Body of pancreas (tissue), 4 donors: ENCODE results near the gene BAIAP2L1. TPM values are rescaled to one million over a fixed set of nuclear protein-coding genes. Genes with fewer than 3 reads are reported as not detected.
A peak's percentile ranks its signal among the peaks of the same experiment; 100 is the strongest.
"Not testable (repeated sequence)": the region's sequence is repeated elsewhere in the genome, so short reads cannot be mapped to it uniquely, and the experiment has no call there.

Source experiments
- ATAC-seq: fragments of 150-250 bp; one replicate; pipeline ENCODE4 v1.9.1; 2016
- DNase-seq, 4 donors: peaks; one replicate each; pipeline ENCODE4 v3.0.0-alpha.2; 2019
- H3K27ac ChIP-seq, 4 donors: fragments of 200-600 bp; sonication (generic); 1 replicate in 3 of 4; 2 replicates in 1 of 4; pipeline versions ENCODE4 v1.5.1 to v1.6.1; 2016 to 2019; ENCODE audit warnings: mild to moderate bottlenecking in 1 of 4, mixed read lengths in 1 of 4, moderate library complexity in 1 of 4
- H3K27me3 ChIP-seq, 2 donors: fragments of 200-600 bp; sonication (generic); one replicate each; pipeline ENCODE4 v1.6.0; 2016; ENCODE audit warnings: mild to moderate bottlenecking in 1 of 2
- H3K36me3 ChIP-seq, 2 donors: fragments of 200-600 bp; sonication (generic); replicated peaks in 1 of 2; 2 replicates each; pipeline ENCODE4 v1.5.1; 2016; ENCODE audit warnings: low read depth in 2 of 2; ENCODE audit not compliant: insufficient read depth in 1 of 2
- H3K4me1 ChIP-seq: fragments of 200-600 bp; sonication (generic); one replicate; pipeline ENCODE4 v1.6.0; 2016
- H3K4me3 ChIP-seq, 2 donors: fragments of 200-600 bp; sonication (generic); 1 replicate in 1 of 2; 2 replicates in 1 of 2; pipeline ENCODE4 v1.5.1; 2016 to 2019
- H3K9me3 ChIP-seq, 3 donors: fragments of 200-600 bp; sonication (generic); 1 replicate in 2 of 3; 2 replicates in 1 of 3; pipeline ENCODE4 v1.5.1; 2016
- POLR2A ChIP-seq, 3 donors: fragments of 450-650 bp; IDR thresholded peaks; one replicate each; pipeline ENCODE4 v1.6.1; 2016; ENCODE audit warnings: antibody characterized with exemption in 3 of 3, mild to moderate bottlenecking in 2 of 3
- WGBS, 2 donors: methylation state at CpG; one replicate each; pipeline ENCODE4 v1.1.5; 2017; 5-methylcytosine and 5-hydroxymethylcytosine counted together
- intact Hi-C: fragments of 100-400 bp; cut with DNase I; formaldehyde crosslinking; loops from one replicate; pipeline ENCODE4 v1.15.1; 2023
- total RNA-seq, 2 donors: library from RNA; depleted of rRNA; stranded (reverse); fragments of >200 nt; gene quantifications; one replicate each; pipeline ENCODE4 v1.1.0, GENCODE V29; 2016
- TF ChIP-seq, protein P1 (sequence below), 7 experiments: fragments of 450-650 bp in 4 of 7; fragments of 200-600 bp in 3 of 7; sonication (generic) in 3 of 7; IDR thresholded peaks; one replicate each; pipeline ENCODE4 v1.5.1; 2016 to 2019; ENCODE audit warnings: antibody characterized with exemption in 7 of 7

The BAIAP2L1 gene
- total RNA-seq, 2 donors from 2014 or later: 15.8 to 23.1 TPM

DNA sequence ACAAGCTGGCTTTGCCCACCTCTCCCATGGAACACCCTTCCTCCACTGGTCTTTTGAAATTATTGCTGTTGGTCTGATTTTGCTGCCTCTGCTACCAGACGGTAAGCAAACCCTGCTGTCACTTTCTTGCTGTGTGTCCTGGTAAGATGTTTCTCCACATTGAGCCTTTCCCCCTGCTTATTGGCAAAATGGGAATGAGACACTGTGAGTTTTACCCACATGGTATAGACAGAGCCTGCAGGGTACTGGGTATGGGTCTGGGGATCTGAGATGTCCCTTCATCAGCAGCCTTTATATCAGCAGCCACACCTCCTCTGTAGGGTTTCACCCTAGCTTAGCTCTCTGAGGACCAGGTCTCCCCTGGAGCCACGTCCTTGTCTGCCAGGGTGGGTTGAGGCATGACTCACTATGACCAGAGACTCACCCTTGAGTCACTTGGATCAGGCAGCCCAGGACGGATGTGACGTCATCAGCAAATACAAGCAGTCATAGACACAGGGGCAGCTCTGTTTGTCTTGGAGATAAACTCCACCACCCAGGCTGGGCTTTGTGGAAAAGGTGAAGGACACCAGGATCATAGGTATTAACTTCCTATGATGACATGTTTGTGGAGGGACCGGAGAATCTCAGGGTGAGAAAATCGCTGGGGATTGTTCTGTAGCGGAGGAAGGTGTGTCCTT is 17.9 kb upstream of the BAIAP2L1 start:
- Histone ChIP-seq H3K27ac (peak overlapping the region; percentile 51 to 82 (median 70)), H3K4me1 (peaks cover 37% of the 10 kb centered on the region), H3K4me3 (no peak overlapping the region), H3K36me3 (no peaks in the 10 kb centered on the region), H3K9me3 (no peaks in the 10 kb centered on the region), H3K27me3 (no peaks in the 10 kb centered on the region)
- ATAC-seq (peak; percentile 88), DNase-seq (peak; percentile 79 to 97 (median 86))
- TF ChIP-seq POLR2A (IDR thresholded peaks at IDR 0.05): no peak
- TF ChIP-seq, protein P1, sequence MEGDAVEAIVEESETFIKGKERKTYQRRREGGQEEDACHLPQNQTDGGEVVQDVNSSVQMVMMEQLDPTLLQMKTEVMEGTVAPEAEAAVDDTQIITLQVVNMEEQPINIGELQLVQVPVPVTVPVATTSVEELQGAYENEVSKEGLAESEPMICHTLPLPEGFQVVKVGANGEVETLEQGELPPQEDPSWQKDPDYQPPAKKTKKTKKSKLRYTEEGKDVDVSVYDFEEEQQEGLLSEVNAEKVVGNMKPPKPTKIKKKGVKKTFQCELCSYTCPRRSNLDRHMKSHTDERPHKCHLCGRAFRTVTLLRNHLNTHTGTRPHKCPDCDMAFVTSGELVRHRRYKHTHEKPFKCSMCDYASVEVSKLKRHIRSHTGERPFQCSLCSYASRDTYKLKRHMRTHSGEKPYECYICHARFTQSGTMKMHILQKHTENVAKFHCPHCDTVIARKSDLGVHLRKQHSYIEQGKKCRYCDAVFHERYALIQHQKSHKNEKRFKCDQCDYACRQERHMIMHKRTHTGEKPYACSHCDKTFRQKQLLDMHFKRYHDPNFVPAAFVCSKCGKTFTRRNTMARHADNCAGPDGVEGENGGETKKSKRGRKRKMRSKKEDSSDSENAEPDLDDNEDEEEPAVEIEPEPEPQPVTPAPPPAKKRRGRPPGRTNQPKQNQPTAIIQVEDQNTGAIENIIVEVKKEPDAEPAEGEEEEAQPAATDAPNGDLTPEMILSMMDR (IDR thresholded peaks at IDR 0.05): no peak
- intact Hi-C loops: no loop called here
- WGBS, 2 donors: 32 to 40% methylated on average over 7 of the region's 7 CpGs

- no peak for DNase-seq
- intact Hi-C loops: no loop called here
- peak overlapping the region; percentile 51 to 82 (median 70) for H3K27ac ChIP-seq
- no peaks in the 10 kb centered on the region for H3K36me3 ChIP-seq
- no peak overlapping the region for H3K4me3 ChIP-seq
- no peak for ATAC-seq
- TF ChIP-seq, protein P1 (IDR thresholded peaks at IDR 0.05): no peak
- TF ChIP-seq POLR2A (IDR thresholded peaks at IDR 0.05): no peak
- WGBS, 2 donors: 98% methylated on average over 7 of the region's 7 CpGs
- H3K9me3 ChIP-seq: no peaks in the 10 kb centered on the region
- H3K27me3 ChIP-seq: no peaks in the 10 kb centered on the region
- peaks cover 37% of the 10 kb centered on the region for H3K4me1 ChIP-seq
Measured at GRCh38 chr7:98418271-98418635, 17.4 kb upstream of the BAIAP2L1 start.

DNA sequence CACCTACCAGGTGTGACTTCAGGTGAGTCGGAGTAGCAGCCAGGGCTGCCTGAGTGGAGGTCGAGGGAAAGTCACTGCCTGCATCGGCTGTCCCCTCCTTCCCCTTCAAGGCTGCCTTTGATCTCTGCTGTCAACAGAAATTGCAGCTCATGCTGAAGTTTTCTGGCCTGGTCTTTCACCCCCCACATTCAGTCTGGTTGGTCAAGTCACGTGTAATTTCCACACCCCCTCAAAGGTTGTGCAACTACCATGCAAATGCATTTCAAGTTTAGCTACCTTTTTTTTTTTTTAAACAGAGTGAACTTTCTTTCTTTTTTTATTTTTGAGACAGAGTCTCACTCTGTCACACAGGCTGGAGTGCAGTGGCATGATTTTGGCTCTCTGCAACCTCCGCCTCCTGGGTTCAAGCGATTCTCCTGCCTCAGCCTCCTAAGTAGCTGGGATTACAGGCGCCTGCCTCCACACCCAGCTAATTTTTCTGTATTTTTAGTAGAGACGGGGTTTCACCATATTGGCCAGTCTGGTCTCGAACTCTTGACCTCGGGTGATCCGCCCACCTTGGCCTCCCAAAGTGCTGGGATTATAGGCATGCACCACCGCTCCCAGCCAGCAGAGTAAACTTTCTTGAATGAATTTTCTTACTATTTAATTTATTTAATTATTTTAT is 16.8 kb upstream of the BAIAP2L1 start:
- peak overlapping the region; percentile 51 to 89 (median 70) for H3K27ac ChIP-seq
- H3K36me3 ChIP-seq, H3K9me3 ChIP-seq, intact Hi-C loops, H3K4me3 ChIP-seq, H3K27me3 ChIP-seq: not testable (repeated sequence)
- ATAC-seq (peak; percentile 55), DNase-seq (peak; percentile 52 to 86 (median 80))
- 62 to 68% methylated on average over 10 to 12 of the region's 12 CpGs for WGBS, 2 donors
- peak in 1 of 3 donors; percentile 8 for TF ChIP-seq POLR2A (IDR thresholded peaks at IDR 0.05)
- H3K4me1 ChIP-seq: peaks cover 37% of the 10 kb centered on the region

DNA sequence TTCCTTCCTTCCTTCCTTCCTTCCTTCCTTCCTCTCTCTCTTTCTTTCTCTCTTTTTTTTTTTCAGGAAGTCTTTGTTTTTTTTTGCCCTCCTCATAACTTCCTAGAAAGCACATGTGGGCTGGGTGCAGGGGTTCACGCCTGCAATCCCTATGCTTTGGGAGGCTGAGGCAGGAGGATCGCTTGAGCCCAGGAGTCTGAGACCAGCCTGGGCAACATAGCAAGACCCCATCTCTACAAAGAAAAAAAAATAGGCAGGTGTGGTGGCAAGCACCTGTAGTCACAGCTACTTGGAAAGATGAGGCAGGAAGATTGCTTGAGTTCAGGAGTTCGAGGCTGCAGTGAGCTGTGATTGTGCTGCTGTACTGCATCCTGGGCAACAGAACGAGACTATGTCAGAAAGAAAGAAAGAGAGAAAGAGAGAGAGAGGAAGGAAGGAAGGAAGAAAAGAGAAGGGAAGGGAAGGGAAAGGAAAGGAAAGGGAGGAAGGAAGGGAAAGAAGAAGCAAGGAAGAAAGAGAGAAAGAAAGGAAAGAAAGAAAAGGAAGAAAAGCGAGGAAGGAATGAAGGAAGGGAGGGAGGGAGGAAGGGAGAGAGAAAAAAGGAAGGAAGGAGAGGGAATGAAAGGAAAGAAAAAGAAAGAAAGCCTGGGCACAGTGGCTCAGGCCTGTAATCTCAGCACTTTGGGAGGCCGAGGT is 13.5 kb upstream of the BAIAP2L1 start:
- no peaks in the 10 kb centered on the region for H3K9me3 ChIP-seq

DNA sequence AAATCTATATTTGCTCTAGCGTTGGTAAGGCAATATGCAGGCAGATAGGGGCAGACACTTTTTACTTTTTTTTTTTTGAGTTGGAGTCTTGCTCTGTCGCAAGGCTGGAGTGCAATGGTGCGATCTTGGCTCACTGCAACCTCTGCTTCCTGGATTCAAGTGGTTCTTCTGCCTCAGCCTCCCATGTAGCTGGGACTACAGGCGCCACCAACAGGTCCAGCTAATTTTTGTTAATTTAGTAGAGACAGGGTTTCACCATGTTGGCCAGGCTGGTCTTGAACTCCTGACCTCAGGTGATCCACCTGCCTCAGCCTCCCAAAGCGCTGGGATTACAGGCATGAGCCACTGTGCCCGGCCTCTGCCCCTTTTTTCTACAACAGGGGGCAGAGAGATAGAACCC is 12.8 kb upstream of the BAIAP2L1 start:
- H3K27me3 ChIP-seq, H3K4me3 ChIP-seq, H3K9me3 ChIP-seq, H3K27ac ChIP-seq, H3K36me3 ChIP-seq, intact Hi-C loops, DNase-seq, ATAC-seq: not testable (repeated sequence)
- H3K4me1 ChIP-seq: peaks cover 26% of the 10 kb centered on the region
- WGBS, 2 donors: 88 to 94% methylated on average over 6 of the region's 6 CpGs

More for the DNA sequence above, 13.5 kb upstream of the BAIAP2L1 start:
- Histone ChIP-seq H3K27me3 (no peaks in the 10 kb centered on the region), H3K36me3 (no peaks in the 10 kb centered on the region), H3K27ac (no peak overlapping the region), H3K4me1 (peaks cover 33% of the 10 kb centered on the region), H3K4me3 (no peak overlapping the region)
- TF ChIP-seq POLR2A (IDR thresholded peaks at IDR 0.05): no peak
- TF ChIP-seq, protein P1 (IDR thresholded peaks at IDR 0.05): no peak
- intact Hi-C loops: no loop called here
- ATAC-seq: no peak
- DNase-seq: no peak
- WGBS, 2 donors: 89 to 96% methylated on average over 6 of the region's 6 CpGs
